ENCODE data around the gene TRA2B.

Gene TRA2B

DNA sequence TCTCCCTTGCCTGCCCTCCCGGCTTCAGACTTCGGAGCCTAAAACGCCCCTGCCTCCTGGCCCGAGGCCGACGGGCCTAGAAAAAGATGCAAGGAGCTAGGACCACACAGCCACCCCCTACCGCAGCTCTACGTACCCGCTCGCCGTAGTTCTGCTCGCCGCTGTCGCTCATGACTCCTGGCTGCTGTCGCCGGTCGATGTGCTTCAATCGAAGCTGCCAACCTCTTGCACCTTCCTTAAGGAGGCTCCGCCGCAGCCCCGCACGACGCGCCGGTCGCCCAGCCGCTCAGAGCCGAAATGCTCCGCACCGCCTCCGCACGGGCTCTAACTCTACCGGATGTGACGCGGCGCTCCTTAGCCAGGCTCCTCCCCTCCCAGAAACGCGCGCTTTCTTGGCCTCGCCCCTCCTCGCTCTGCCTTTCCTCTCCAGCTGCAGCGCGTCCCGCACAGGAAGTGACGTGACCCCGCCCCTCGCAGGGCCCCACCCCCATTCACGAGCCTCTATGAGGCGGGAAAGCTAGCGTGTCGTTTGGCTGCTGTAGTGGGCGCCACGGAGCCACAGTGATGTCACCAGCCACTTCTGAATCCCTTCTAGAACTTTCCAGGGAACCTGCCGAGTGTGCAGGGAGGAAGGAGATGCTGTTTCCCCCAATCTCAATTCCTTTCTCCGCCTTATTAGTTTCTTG lies at the start of gene TRA2B:
Gene TRA2B (minus strand): TSS at position 326 of the 686 bp plus-strand sequence. CDS start 154 bp downstream, at position 172.
- Mint-ChIP-seq H3K27me3 (ENCODE audit: low read depth, poor library complexity) (peaks cover 3% of the 10 kb centered on the region), H3K4me1 (peaks cover 30% of the 10 kb centered on the region), H3K36me3 (ENCODE audit: low read depth) (peaks cover 18% of the 10 kb centered on the region), H3K27ac (peak within 1 kb of the TSS; percentile 100), H3K4me3 (peak within 1 kb of the TSS; percentile 100), H3K9me3 (peaks cover 21% of the 10 kb centered on the region)
- TF ChIP-seq, protein P1, sequence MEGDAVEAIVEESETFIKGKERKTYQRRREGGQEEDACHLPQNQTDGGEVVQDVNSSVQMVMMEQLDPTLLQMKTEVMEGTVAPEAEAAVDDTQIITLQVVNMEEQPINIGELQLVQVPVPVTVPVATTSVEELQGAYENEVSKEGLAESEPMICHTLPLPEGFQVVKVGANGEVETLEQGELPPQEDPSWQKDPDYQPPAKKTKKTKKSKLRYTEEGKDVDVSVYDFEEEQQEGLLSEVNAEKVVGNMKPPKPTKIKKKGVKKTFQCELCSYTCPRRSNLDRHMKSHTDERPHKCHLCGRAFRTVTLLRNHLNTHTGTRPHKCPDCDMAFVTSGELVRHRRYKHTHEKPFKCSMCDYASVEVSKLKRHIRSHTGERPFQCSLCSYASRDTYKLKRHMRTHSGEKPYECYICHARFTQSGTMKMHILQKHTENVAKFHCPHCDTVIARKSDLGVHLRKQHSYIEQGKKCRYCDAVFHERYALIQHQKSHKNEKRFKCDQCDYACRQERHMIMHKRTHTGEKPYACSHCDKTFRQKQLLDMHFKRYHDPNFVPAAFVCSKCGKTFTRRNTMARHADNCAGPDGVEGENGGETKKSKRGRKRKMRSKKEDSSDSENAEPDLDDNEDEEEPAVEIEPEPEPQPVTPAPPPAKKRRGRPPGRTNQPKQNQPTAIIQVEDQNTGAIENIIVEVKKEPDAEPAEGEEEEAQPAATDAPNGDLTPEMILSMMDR (IDR thresholded peaks at IDR 0.05), result no peak
- peak; percentile 97 for DNase-seq

GRCh38 chr3:185986198-185986777 lies 48.5 kb upstream of the TRA2B start:
- peaks cover 33% of the 10 kb centered on the region for H3K27me3 Mint-ChIP-seq (ENCODE audit: low read depth, poor library complexity)
- H3K4me1 Mint-ChIP-seq, result peaks cover 6% of the 10 kb centered on the region
- no peaks in the 10 kb centered on the region for H3K36me3 Mint-ChIP-seq (ENCODE audit: low read depth)
- TF ChIP-seq, protein P1 (IDR thresholded peaks at IDR 0.05), result no peak
- no peaks in the 10 kb centered on the region for H3K9me3 Mint-ChIP-seq
- H3K4me3 Mint-ChIP-seq, result no peak overlapping the region
- H3K27ac Mint-ChIP-seq, result no peak overlapping the region
- DNase-seq, result no peak

DNA sequence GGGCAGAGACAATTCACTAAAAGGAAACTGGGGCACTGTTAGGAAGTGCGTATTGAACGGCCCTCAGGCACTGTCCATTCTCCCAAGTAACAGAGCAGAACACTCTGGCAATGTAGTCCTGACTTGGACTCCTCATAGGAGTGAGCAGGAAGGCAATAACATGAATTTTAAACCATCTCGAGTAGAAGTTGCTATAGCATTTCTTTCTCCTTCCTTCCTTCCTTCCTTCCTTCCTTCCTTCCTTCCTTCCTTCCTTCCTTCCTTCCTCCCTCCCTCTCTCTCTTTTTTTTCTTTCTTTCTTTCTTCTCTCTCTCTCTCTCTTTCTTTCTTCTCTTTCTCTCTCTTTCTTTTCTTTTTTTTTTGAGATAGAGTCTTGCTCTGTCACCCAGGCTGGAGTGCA lies 46.4 kb upstream of the TRA2B start:
- TF ChIP-seq, protein P1 (IDR thresholded peaks at IDR 0.05), result no peak
- H3K27ac Mint-ChIP-seq, result no peak overlapping the region
- H3K4me3 Mint-ChIP-seq, result no peak overlapping the region
- H3K27me3 Mint-ChIP-seq (ENCODE audit: low read depth, poor library complexity), result peaks cover 33% of the 10 kb centered on the region
- no peaks in the 10 kb centered on the region for H3K9me3 Mint-ChIP-seq
- no peak for DNase-seq
- H3K4me1 Mint-ChIP-seq, result peaks cover 6% of the 10 kb centered on the region
- no peaks in the 10 kb centered on the region for H3K36me3 Mint-ChIP-seq (ENCODE audit: low read depth)

DNA sequence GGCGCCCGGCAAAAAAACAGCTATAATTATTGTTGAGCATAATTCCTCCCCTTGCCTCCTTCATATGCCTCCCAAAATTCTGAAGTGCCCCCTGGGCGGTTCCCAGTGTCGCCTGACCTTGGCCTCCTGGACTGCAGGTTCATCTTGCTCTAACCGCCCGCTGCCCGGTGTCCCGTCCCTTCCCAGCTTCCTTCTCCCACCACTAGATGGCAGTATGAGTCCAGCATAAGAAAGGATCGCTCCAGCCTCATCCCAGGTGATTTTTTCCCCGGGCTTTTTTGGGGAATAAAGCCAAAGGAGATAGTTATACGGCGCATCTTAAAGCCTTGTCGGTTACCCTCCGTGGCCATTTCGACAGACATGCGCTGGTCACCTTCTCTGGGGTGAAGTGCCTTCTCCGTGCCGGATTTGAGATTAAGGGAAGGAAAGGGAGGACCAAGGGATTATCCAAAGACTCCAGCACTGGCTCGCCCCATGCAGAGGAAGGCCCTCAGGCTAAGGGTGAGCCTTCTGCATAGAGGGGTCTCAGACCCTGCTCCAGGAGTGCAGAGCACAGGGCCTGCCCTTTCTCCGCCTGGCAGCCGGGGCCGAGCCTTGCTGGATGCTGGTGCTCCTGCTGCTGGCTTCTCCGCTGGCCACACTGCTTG lies 45.8 kb upstream of the TRA2B start:
- Mint-ChIP-seq H3K27ac (no peak overlapping the region), H3K36me3 (ENCODE audit: low read depth) (no peaks in the 10 kb centered on the region), H3K4me3 (no peak overlapping the region), H3K9me3 (no peaks in the 10 kb centered on the region), H3K27me3 (ENCODE audit: low read depth, poor library complexity) (peaks cover 31% of the 10 kb centered on the region), H3K4me1 (peaks cover 6% of the 10 kb centered on the region)
- peak; percentile 81 for DNase-seq
- TF ChIP-seq, protein P1 (IDR thresholded peaks at IDR 0.05), result peak; percentile 87

DNA sequence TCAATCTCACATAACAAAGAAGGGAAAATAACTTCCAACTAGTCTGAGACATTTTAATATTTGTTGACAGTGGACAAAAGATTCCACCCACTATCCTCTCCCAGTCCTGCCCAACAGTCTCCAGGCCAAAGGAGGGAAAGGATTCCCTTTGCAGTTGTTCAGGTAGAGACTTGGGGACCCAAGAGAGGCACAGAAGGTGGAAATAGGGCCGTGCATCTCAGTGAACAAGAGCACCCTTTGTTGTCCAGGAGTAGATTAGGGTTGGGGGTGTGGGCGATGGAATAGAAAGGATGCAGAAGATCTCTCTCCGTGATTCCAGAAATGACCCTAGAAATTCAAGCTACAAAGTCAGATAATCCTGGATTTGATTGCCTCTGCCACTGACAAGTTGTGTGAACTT lies 44.8 kb upstream of the TRA2B start:
- DNase-seq, result no peak
- TF ChIP-seq, protein P1 (IDR thresholded peaks at IDR 0.05), result no peak
- H3K27ac Mint-ChIP-seq, result no peak overlapping the region
- no peak overlapping the region for H3K4me3 Mint-ChIP-seq
- peaks cover 28% of the 10 kb centered on the region for H3K27me3 Mint-ChIP-seq (ENCODE audit: low read depth, poor library complexity)
- H3K4me1 Mint-ChIP-seq, result peaks cover 6% of the 10 kb centered on the region
- H3K9me3 Mint-ChIP-seq, result no peaks in the 10 kb centered on the region
- no peaks in the 10 kb centered on the region for H3K36me3 Mint-ChIP-seq (ENCODE audit: low read depth)

All from nephron progenitor cell (in vitro differentiated cells).